ENCODE measurements around the gene CDCA3.

DNA sequence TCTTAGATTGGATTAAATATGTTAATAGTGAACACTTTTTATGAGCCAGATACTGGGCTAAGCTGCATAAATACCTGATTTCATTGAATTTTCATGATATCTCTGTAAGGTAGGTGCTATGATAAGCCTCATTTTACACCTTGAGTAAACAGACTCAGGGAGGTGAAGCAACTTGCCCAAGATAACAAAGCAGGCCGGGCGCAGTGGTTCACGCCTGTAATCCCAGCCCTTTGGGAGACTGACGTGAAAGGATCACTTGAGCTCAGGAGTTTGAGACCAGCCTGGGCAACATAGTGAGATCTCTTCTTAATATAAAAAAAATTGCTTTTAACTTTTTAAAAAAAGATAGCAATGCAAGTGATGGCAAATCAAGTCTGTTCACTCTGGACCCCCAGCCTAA lies 9.0 kb downstream of the CDCA3 start:
- no peak for TF ChIP-seq POLR2A (IDR thresholded peaks at IDR 0.05)
- TF ChIP-seq, protein P1, sequence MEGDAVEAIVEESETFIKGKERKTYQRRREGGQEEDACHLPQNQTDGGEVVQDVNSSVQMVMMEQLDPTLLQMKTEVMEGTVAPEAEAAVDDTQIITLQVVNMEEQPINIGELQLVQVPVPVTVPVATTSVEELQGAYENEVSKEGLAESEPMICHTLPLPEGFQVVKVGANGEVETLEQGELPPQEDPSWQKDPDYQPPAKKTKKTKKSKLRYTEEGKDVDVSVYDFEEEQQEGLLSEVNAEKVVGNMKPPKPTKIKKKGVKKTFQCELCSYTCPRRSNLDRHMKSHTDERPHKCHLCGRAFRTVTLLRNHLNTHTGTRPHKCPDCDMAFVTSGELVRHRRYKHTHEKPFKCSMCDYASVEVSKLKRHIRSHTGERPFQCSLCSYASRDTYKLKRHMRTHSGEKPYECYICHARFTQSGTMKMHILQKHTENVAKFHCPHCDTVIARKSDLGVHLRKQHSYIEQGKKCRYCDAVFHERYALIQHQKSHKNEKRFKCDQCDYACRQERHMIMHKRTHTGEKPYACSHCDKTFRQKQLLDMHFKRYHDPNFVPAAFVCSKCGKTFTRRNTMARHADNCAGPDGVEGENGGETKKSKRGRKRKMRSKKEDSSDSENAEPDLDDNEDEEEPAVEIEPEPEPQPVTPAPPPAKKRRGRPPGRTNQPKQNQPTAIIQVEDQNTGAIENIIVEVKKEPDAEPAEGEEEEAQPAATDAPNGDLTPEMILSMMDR (IDR thresholded peaks at IDR 0.05), result no peak

Measured in thyroid gland (tissue), 4 donors.